ENCODE measurements around the gene SLC2A4RG. TPM values are rescaled to one million over a fixed set of nuclear protein-coding genes. Genes with fewer than 3 reads are reported as not detected.

SLC2A4RG gene
- total RNA-seq, 2 experiments from 2014 or later = 123 to 125 TPM

GRCh38 chr20:63777614-63778013 lies 38.0 kb downstream of the SLC2A4RG start:
- Histone ChIP-seq H3K36me3 (ENCODE audit: insufficient read depth, low read length) (no peaks in the 10 kb centered on the region), H3K9me3 (ENCODE audit: control insufficient read depth in 1 of 2, insufficient read depth in 1 of 2, low read length in 2 of 2) (no peaks in the 10 kb centered on the region), H3K27ac (ENCODE audit: low read depth in 1 of 2, low read length in 2 of 2) (no peak overlapping the region), H3K4me3 (ENCODE audit: low read length) (no peak overlapping the region), H3K4me1 (ENCODE audit: insufficient read depth, low read length) (peaks cover 18% of the 10 kb centered on the region), H3K27me3 (ENCODE audit: control insufficient read depth in 1 of 2, insufficient read depth in 2 of 2, low read length in 2 of 2) (no peaks in the 10 kb centered on the region)
- Mint-ChIP-seq H3K4me3 (no peak overlapping the region), H3K27ac (no peak overlapping the region), H3K4me1 (ENCODE audit: low read depth) (peaks cover 18% of the 10 kb centered on the region), H3K27me3 (no peaks in the 10 kb centered on the region), H3K9me3 (no peaks in the 10 kb centered on the region), H3K36me3 (ENCODE audit: low read depth) (no peaks in the 10 kb centered on the region)
- intact Hi-C loops (cut with DNase I, micrococcal nuclease) = no loop called here
- TF ChIP-seq CTCF (IDR thresholded peaks at IDR 0.05) = no peak
- POLR2A ChIA-PET = no interaction called here
- DNase-seq (no peak), ATAC-seq (ENCODE audit: poor library complexity) (no peak)
- CTCF ChIA-PET = no interaction called here

- ATAC-seq (ENCODE audit: poor library complexity) (no peak), DNase-seq (no peak)
- Histone ChIP-seq H3K4me1 (ENCODE audit: insufficient read depth, low read length) (peaks cover 20% of the 10 kb centered on the region), H3K36me3 (ENCODE audit: insufficient read depth, low read length) (no peaks in the 10 kb centered on the region), H3K27ac (ENCODE audit: low read depth in 1 of 2, low read length in 2 of 2) (no peak overlapping the region), H3K27me3 (ENCODE audit: control insufficient read depth in 1 of 2, insufficient read depth in 2 of 2, low read length in 2 of 2) (no peaks in the 10 kb centered on the region), H3K9me3 (ENCODE audit: control insufficient read depth in 1 of 2, insufficient read depth in 1 of 2, low read length in 2 of 2) (no peaks in the 10 kb centered on the region), H3K4me3 (ENCODE audit: low read length) (no peak overlapping the region)
- ChIA-PET CTCF (no interaction called here), POLR2A (no interaction called here)
- Mint-ChIP-seq H3K36me3 (ENCODE audit: low read depth) (no peaks in the 10 kb centered on the region), H3K27me3 (no peaks in the 10 kb centered on the region), H3K4me1 (ENCODE audit: low read depth) (peaks cover 20% of the 10 kb centered on the region), H3K4me3 (no peak overlapping the region), H3K9me3 (no peaks in the 10 kb centered on the region), H3K27ac (no peak overlapping the region)
- intact Hi-C loops (cut with DNase I, micrococcal nuclease) = no loop called here
- TF ChIP-seq CTCF (IDR thresholded peaks at IDR 0.05) = no peak
Observed at GRCh38 chr20:63778034-63778752, 38.6 kb downstream of the SLC2A4RG start.

GRCh38 chr20:63778857-63779256 lies 39.3 kb downstream of the SLC2A4RG start:
- no peak overlapping the region for H3K4me3 Mint-ChIP-seq
- Histone ChIP-seq H3K9me3 (ENCODE audit: control insufficient read depth in 1 of 2, insufficient read depth in 1 of 2, low read length in 2 of 2) (no peaks in the 10 kb centered on the region), H3K27me3 (ENCODE audit: control insufficient read depth in 1 of 2, insufficient read depth in 2 of 2, low read length in 2 of 2) (no peaks in the 10 kb centered on the region), H3K4me1 (ENCODE audit: insufficient read depth, low read length) (peaks cover 17% of the 10 kb centered on the region), H3K4me3 (ENCODE audit: low read length) (no peak overlapping the region), H3K36me3 (ENCODE audit: insufficient read depth, low read length) (no peaks in the 10 kb centered on the region), H3K27ac (ENCODE audit: low read depth in 1 of 2, low read length in 2 of 2) (no peak overlapping the region)
- ChIA-PET CTCF (no interaction called here), POLR2A (no interaction called here)
- no peak for TF ChIP-seq CTCF (IDR thresholded peaks at IDR 0.05)
- DNase-seq (no peak), ATAC-seq (ENCODE audit: poor library complexity) (no peak)
- H3K27ac Mint-ChIP-seq = no peak overlapping the region
- no peaks in the 10 kb centered on the region for H3K9me3 Mint-ChIP-seq
- no peaks in the 10 kb centered on the region for H3K36me3 Mint-ChIP-seq (ENCODE audit: low read depth)
- intact Hi-C loops (cut with DNase I, micrococcal nuclease) = no loop called here
- peaks cover 25% of the 10 kb centered on the region for H3K4me1 Mint-ChIP-seq (ENCODE audit: low read depth)
- no peaks in the 10 kb centered on the region for H3K27me3 Mint-ChIP-seq
